Forelimb muscle (tissue), 1 donor: ENCODE data around the gene NAXD. TPM values are rescaled to one million over a fixed set of nuclear protein-coding genes. Genes with fewer than 3 reads are reported as not detected.
"Not testable (repeated sequence)": the region's sequence is repeated elsewhere in the genome, so short reads cannot be mapped to it uniquely, and the experiment has no call there.

ENCODE experiments used
- DNase-seq: peaks from one replicate; pipeline ENCODE4 v3.0.0-alpha.2; 2013; ENCODE audit warnings: low read depth
- polyA plus RNA-seq: library from polyadenylated mRNA; unstranded; fragments of 120-200 nt; gene quantifications from one replicate; pipeline ENCODE4 v1.2.1, GENCODE V29; 2013; ENCODE audit not compliant: insufficient read length

The NAXD gene
- polyA plus RNA-seq, 1 donor, result 27.6 TPM

- peak; percentile 31 for DNase-seq
Measured at GRCh38 chr13:110593430-110594130, 21.8 kb upstream of the NAXD start.

DNA sequence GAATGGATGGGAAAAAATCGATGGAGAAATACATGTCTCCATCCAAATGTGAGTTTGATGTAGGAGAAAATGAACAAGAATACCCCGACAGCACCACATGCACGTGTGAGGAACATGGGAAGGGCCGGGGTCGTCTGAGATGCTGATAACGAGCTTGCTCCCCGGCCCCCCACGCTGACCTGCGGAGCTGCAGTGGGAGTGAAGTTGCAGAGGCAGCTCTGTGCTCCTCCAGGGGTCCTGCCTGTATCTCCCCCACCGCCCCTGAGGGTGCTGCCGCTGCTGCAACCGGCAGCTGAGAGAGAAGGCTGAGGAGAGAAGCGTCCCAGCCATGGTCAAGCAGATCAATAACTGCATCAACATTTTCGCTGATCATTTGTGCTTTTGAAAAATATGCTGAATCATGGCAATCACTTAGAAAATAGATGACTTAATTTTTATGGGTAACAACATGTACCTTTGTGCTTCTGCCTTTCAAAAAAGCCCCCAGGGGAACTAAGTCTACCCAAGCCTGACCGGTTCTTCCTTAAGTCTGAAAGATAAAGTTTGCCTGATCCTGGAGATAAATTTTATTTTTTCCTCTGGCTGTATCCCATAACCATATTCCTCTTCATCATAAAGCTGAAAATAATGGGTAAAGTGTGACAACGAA lies 18.2 kb upstream of the NAXD start:
- DNase-seq, result no peak

GRCh38 chr13:110600261-110600819 lies 15.0 kb upstream of the NAXD start:
- DNase-seq, result no peak

DNA sequence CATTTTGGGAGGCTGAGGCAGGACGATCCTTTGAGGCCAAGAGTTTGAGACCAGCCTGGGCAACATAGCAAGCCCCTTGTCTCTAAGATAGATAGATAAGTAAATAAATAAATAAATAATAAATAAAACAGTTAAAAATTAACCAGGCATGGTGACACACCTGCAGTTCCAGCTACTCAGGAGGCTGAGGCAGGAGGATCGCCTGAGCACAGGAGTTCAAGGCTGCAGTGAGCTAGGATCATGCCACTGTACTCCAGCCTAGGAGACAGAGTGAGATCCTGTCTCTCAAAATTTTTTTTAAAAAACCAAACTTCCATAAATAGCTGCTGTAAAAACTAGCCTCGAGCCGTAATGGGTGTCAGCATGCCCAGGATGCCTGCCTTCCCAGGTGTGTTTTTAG lies 14.4 kb upstream of the NAXD start:
- DNase-seq, result no peak

GRCh38 chr13:110605132-110605531 lies 10.2 kb upstream of the NAXD start:
- no peak for DNase-seq

GRCh38 chr13:110606281-110606680 lies 9.1 kb upstream of the NAXD start:
- DNase-seq, result not testable (repeated sequence)

GRCh38 chr13:110607675-110608224 lies 7.6 kb upstream of the NAXD start:
- DNase-seq, result no peak

DNA sequence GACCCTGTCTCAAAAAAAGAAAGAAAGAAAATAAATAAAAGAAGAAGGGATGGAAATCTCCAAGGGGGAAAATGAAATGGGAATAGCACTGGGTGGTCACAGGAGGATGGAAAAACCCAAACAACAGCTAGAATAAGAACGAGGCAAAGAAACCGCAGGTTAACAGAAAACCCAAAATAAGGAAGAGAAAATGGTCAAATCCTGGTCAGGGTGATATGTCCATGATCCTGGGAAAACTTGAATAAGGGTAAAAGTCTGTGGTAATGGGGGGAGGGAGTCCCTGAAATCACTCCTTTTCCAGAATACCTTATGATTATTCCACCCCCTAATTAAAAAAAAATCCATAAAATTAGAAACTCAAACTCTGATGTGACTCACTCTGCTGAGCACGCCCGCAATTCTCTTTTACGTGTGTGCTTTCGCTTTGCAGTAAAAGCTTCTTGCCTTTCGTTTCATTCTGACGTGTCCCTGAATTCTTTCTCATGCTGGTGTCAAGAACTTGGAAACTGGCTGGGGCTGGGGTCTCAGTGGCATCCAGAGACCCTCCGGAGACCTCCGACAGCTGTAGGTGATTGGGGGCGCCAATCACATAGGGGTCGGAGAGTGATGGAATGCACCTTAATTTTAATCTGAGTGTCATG lies 4.3 kb upstream of the NAXD start:
- no peak for DNase-seq

GRCh38 chr13:110615005-110615321 lies 382 bp upstream of the NAXD start:
- DNase-seq, result no peak

- DNase-seq, result no peak
Measured at GRCh38 chr13:110616103-110617101, 1.1 kb downstream of the NAXD start.

GRCh38 chr13:110617321-110618072 lies 2.2 kb downstream of the NAXD start:
- no peak for DNase-seq

- DNase-seq, result no peak
Measured at GRCh38 chr13:110618167-110618566, 2.8 kb downstream of the NAXD start.

GRCh38 chr13:110618780-110619179 lies 3.4 kb downstream of the NAXD start:
- DNase-seq, result no peak

DNA sequence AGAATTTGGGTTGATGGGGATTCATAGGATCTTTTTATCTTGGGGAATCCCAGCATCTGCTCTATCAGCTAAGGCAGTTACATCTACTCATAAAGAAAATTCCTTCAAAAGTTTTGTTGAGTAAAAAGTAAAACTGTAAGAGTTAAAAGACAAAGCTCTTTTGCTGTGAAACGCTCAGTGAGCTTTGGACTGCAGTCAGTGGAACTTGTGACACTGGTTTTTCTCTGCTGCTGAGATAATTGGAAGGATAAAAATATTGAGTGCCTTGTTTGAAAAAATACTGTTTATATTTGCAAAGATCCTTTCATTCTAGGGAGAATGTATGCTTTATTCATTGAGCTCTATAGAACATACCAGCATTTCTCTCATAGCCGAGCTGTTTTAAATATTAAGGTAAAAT lies 5.3 kb downstream of the NAXD start:
- no peak for DNase-seq

DNA sequence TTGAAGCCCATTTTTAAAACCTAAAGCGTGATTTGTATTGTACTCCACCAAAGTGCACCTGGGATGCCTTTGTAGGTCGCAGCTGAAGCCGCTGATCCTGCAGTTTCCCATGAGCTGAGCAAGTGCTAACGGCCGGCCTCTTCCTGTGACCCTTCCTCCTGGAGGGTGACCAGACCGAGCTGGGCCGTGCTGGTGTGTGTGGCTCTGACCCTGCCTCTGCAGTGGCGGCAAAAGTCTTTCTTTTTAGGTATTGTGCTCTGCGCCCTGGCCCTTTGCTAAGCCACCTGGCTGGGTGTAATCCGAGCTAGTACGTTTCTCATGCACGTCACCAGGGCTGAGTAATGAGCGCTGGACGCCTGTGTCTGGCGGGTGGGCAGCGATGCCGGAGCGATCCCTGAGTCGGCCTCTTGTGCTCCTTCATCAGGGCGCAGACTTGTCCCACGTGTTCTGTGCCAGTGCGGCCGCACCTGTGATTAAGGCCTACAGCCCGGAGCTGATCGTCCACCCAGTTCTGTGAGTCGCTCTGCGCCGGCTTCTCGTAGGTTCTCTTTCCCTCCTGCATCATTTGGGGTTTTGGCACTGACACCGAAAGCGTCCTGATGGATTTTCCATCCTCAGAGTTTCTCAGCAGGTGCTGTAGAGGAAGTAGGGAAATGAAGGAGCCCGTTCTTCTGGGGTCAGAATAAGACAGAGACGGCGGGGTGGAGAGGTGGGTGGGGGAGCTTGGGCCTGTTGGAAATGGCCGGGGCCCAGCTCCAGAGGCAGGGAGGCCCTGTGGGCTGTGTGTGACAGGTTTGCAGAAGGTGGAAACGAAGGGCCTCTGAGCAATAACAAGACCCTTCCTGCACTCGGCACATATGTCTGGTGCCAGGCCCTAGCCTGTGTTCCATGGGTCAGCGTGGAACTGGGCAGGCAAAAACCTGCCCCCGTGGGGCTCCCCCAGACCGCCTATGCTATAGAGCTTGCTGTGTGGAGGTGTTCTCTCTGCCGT lies 9.7 kb downstream of the NAXD start:
- DNase-seq, result no peak

DNA sequence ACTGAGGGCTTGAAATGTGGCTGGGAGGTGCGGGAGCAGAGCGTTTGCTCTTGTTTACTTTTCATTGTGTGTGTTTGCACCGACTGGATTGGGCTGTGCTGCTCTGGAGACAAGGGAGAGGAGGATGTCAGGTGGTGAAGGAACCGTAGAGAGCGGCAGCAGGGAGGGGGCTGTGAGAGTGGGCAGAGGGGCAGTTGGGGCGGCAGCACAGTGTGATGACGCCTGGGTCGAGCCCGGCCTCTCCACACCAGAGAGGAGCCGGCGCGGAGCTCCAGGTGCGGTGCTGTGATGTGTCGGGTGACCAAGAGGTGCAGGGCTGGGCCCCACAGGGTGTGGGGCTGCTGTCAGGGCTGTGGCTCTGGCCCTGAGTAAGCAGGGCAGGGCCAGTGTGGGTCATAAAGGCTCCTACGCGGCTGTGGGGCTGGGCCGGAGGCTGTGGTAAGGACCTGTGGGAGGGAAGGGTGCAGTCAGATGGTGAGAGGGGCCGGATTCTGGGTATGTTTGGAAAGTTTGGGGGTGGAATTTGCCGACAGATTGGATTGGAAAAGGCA lies 10.5 kb downstream of the NAXD start:
- DNase-seq, result no peak

DNA sequence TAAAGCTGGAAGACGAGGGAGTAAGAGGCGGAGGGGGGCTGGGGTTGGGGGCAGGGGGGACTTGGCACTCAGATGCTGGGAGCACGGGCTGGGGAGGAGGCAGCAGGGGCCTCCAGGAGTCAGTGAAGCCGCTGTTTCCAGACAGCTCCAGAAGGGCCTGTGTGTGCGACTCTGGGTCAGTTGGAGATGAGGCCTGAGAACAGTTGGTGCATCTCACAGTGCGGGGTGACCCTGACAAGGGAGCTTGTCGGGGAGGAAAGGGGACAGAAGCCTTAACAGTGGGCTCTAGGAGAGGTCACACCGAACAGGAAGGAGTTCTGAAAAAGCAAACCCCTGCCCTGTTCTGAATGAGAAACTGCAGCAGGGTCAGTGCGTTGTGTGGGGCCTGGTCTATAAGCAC lies 11.2 kb downstream of the NAXD start:
- DNase-seq, result no peak

- no peak for DNase-seq
Measured at GRCh38 chr13:110627351-110627750, 12.0 kb downstream of the NAXD start.
